NOMO-1 (cell line): ENCODE data around the gene HS3ST4.
"Not testable (repeated sequence)": the region's sequence is repeated elsewhere in the genome, so short reads cannot be mapped to it uniquely, and the experiment has no call there.

ENCODE experiments used
- DNase-seq, 2 experiments: peaks; one replicate each; lab custom pipeline; 2025; ENCODE audit not compliant: unreplicated experiment in 2 of 2; lab: John Stamatoyannopoulos, UW

The HS3ST4 gene

GRCh38 chr16:25966172-25967097 lies 274.7 kb downstream of the HS3ST4 start:
- no peak for DNase-seq

DNA sequence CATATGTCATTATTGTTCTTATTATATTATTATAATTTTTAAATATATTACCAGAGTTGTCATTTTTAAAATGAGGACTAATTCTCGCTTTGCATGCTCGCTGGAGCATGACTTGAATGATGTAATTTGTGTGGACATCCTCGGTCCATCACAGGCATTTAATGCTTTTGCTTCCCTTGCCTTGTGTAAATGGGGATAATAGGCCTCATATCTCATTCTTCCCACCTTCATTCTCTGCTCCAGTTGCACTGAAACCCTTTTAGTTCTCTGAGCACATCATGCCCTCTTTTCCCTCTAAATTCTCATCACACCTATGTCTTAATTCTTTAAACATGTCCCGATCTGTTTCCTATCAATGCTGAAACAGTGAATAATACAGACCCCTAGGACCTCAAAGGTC lies 285.4 kb downstream of the HS3ST4 start:
- DNase-seq = no peak

GRCh38 chr16:25978218-25978617 lies 286.5 kb downstream of the HS3ST4 start:
- DNase-seq = no peak

GRCh38 chr16:25988084-25988483 lies 296.3 kb downstream of the HS3ST4 start:
- DNase-seq = no peak

- DNase-seq = no peak
These were observed 297.1 kb downstream of the HS3ST4 start for GRCh38 chr16:25988882-25989281.

- no peak for DNase-seq
These were observed 304.3 kb downstream of the HS3ST4 start for GRCh38 chr16:25996052-25996451.

GRCh38 chr16:26005336-26005735 lies 313.6 kb downstream of the HS3ST4 start:
- no peak for DNase-seq

DNA sequence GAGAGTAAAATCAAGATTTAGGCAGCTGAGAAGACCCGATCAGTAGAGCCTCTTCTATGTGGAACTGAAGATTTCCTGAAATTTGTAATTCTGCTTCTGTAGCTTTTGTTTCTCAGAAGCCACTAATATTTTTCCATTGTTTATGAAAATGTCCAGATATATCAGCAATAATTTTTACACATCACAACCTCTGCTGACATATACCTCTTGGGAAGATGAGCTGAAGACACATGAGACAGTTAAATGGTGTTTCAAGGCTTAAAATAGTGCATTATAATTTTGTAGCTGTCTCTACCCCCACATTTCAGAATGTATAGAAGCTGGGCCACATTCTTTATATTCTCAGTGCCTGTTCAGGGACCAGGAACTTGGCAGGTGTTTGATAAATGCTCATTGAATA lies 320.6 kb downstream of the HS3ST4 start:
- DNase-seq = no peak

DNA sequence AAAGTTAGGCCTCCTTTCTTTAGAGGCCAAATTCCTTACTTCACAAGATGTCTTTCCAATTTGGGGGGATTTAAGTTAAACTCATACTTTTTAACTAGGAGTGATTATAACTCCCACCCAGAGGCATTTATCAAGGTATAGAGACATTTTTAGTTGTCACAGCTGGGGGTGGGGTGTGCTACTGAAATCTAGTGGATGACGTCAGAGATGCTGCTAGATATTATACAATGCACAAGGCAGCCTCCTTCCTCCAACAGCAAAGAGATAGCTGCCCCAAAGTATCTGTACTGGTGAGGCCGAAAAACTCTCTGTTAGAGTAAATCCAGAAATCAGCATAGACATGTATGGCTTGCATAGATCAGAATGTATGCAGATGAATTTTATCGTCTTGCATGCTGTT lies 324.0 kb downstream of the HS3ST4 start:
- no peak for DNase-seq

DNA sequence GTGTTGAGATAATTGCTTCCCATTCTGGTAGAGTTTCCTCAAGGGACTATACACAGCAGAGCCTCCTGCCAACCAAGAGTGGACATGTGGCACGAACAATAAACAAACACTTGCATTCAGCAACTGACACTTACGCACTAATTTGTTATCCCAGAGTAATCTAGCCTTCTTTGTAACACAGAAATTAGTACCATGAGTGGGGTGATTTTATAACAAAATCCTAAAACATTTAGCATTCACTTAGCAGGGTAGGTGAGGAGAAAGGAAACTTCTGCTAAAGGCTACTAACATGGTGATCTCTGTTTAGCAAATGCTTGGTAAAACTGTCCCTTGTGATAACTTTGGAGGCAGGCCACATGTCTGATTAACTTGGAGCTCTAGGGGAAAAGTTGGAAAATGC lies 325.2 kb downstream of the HS3ST4 start:
- DNase-seq = no peak

DNA sequence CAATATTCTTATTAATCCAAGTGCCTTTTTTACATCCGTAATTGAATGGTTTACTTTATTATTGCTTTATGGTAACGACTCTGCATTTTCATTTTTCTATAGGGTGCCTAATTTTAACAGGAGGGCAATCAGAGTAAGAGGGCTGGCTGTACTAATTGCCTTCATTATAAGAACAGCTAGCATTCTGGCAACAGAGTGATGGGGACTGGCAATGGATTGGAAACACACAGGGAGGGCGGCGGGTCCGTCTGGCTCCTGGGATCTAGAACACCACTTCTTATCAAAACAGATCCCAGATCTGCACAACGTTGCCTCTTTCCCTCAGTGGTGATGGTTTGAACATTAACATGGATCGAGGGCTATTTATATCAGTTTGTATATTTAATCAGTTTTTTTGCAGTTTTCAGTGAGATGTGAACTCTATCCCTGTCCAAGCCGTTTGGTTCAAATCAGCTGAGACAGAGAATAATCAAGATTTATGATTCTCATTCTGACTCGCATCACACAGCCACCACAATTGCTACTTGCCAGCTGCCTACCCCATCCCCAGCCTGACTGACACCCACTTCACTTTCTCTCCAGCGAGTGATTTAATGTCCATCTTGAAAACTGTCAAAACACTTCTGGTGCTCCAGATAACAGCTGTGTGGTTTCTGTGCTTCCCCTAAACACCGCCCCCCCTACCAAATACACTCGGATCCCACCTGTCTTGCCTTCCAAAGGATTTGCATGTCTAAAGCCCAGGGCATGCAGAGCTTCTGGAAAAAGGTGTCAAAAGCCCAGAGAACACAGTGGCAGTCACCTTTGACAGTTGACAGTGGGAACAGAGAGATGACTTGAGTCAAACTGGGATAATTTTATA lies 327.9 kb downstream of the HS3ST4 start:
- no peak for DNase-seq

- DNase-seq = no peak
These were observed 335.1 kb downstream of the HS3ST4 start for GRCh38 chr16:26026709-26027450.

DNA sequence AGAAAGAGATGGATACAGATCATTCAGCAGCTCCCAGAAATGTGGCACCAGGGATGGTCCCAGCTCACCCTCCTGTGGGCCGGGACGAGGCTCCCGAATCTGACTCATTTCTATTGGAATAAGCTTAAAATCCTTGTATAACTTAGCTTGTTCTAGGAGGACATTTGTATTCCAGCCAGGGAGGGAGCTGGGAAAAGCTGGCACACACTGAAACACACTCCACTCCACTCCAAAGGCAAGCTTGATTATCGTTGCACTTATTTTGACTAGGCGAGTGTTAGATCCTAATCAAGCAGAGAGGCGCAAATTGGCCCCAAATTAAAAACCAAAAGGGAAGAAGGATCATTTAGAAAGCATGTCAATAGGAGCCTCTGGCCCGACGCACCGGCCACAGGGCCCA lies 339.5 kb downstream of the HS3ST4 start:
- DNase-seq = no peak

DNA sequence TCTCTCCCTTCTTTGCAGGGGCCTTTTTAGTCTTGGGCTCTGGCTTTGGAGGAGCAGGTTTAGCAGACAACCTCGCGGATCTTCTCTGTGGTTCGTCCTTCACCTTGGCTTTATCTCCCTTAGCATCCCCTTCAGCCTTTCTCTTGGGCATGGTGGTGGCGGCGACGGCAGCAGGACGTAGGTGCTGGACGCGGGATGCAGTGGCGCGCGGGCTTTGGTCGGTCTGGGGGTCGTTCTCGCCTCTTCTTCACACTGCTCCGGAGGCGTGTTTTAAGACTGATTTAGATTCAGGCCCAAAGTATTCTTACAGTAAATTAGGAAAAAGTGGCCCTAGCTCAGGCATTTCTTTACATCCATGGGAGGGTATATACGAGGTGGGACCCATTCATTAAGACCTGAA lies 340.9 kb downstream of the HS3ST4 start:
- not testable (repeated sequence) for DNase-seq

GRCh38 chr16:26041952-26042668 lies 350.4 kb downstream of the HS3ST4 start:
- no peak for DNase-seq

DNA sequence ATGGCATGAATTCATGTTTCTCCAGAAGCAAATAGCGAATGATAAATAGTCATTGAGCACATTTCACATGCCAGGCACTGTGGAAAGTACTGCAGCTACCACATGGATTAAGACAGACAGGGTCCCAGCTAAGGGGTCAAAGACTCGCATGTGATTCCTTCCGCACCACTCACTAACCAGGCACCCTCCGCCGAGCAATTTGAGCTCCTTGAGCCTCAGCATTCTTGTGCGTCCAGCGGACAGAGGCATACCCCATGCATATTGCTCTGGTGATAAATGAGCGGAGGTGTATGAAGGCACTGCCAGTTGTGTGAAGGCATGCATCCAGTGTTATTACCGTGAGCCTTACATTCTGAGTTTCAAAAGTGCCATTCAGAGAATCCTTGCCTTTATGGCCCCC lies 358.7 kb downstream of the HS3ST4 start:
- no peak for DNase-seq

DNA sequence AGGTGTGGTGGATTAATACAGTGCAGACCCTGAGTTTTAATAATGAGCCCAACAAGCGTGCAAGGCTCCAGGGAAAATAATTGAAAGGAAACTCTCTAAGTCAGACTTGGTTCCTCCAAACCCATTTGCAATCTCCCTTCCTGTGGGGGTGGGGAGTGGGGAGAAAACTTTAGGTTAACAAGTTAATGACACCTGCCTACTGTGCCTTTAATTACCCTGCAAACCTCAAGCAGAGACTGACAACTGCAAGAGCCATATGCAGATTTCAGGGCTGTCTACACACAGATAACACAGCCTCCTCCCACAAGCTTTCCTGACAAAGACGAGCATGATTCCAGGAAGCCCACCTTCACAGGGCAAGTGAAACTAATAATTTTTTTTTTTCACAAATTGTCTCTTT lies 359.3 kb downstream of the HS3ST4 start:
- no peak for DNase-seq

DNA sequence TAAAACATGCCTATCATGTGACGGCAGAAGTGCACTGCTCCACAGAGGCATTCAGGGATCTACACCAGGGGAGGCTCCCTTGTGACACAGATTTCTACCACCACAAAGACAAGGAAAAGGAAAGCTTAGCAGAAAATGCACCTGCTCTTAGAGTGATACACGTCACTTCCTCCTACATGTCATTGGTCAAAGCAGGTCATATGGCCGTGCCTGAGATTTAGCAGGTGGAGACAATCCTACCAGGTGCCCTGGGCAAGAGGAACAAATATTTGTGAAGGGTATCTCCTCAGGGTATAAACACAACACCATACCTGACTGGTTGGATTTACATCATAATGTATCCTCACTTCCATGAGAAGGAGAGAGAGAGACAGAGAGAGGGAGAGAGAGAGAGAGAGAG lies 362.1 kb downstream of the HS3ST4 start:
- DNase-seq = no peak

- no peak for DNase-seq
These were observed 366.6 kb downstream of the HS3ST4 start for GRCh38 chr16:26058326-26058725.

DNA sequence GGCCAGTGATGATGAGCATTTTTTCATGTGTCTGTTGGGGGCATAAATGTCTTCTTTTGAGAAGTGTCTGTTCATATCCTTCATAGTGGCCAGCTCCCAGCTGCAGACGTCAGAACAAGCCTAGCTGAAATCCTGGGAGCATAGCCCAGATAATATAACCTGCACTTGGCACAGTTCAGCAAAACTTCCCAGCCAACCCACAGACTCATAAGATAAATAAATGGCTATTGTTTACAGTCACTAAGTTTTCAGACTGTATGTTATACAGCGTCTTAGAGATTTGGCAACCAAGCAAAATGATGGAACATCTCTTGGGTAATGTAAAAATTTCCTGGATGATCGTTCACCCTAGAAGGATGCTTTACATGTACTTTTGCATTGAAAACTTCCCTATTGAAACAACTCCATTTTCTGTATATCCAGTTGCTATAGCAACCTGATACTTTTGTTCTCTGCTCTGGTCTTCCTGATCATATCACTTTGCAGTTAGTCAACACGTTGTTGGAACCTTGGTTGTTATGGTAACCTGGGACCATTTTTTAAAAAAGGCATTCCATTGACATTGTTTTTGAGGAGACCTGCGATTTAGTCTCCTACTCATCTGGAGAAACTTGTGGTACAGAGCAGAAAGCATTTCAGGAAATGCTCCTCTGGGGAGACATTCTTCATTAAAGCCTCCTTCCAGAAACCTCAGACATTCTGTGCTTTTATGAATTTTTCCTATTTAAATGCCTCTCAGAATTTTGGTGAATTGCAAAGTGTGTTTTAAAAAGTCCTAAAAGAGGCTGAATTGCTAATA lies 378.7 kb downstream of the HS3ST4 start:
- no peak for DNase-seq
